DMS79 (cell line): ENCODE results near the gene ACSS1.

ENCODE experiments used
- DNase-seq: peaks from one replicate; lab custom pipeline; 2025; lab: John Stamatoyannopoulos, UW

The ACSS1 gene

GRCh38 chr20:25046181-25046641 lies 11.7 kb downstream of the ACSS1 start:
- no peak for DNase-seq

- DNase-seq = no peak
Measured at GRCh38 chr20:25045343-25045712, 12.6 kb downstream of the ACSS1 start.

GRCh38 chr20:25044660-25045342 lies 13.1 kb downstream of the ACSS1 start:
- DNase-seq = no peak

- no peak for DNase-seq
Measured at GRCh38 chr20:25044261-25044560, 13.7 kb downstream of the ACSS1 start.

- DNase-seq = no peak
Measured at GRCh38 chr20:25043499-25044260, 14.3 kb downstream of the ACSS1 start.

GRCh38 chr20:25042531-25043498 lies 15.1 kb downstream of the ACSS1 start:
- no peak for DNase-seq

GRCh38 chr20:25041813-25042530 lies 16.0 kb downstream of the ACSS1 start:
- DNase-seq = no peak

GRCh38 chr20:25040438-25040831 lies 17.5 kb downstream of the ACSS1 start:
- DNase-seq = peak; percentile 50

GRCh38 chr20:25039697-25040437 lies 18.1 kb downstream of the ACSS1 start:
- peak; percentile 86 for DNase-seq

- no peak for DNase-seq
Measured at GRCh38 chr20:25038591-25039015, 19.3 kb downstream of the ACSS1 start.

GRCh38 chr20:25038103-25038410 lies 19.9 kb downstream of the ACSS1 start:
- DNase-seq = no peak

GRCh38 chr20:25037288-25038102 lies 20.4 kb downstream of the ACSS1 start:
- DNase-seq = peak; percentile 67

- DNase-seq = no peak
Measured at GRCh38 chr20:25036331-25036936, 21.5 kb downstream of the ACSS1 start.

GRCh38 chr20:25035921-25036320 lies 22.0 kb downstream of the ACSS1 start:
- DNase-seq = no peak

GRCh38 chr20:25033924-25034300 lies 24.0 kb downstream of the ACSS1 start:
- peak; percentile 57 for DNase-seq

GRCh38 chr20:25033265-25033923 lies 24.5 kb downstream of the ACSS1 start:
- DNase-seq = peak; percentile 68

- DNase-seq = peak; percentile 7
Measured at GRCh38 chr20:25032478-25033264, 25.3 kb downstream of the ACSS1 start.

- no peak for DNase-seq
Measured at GRCh38 chr20:25032065-25032477, 25.9 kb downstream of the ACSS1 start.

GRCh38 chr20:25031241-25031640 lies 26.7 kb downstream of the ACSS1 start:
- DNase-seq = no peak
